ENCODE measurements around the gene OGFOD3. TPM values are rescaled to one million over a fixed set of nuclear protein-coding genes. Genes with fewer than 3 reads are reported as not detected.

The OGFOD3 gene
- total RNA-seq, 4 donors from 2014 or later = 13.0 to 28.7 (median 23.2) TPM

DNA sequence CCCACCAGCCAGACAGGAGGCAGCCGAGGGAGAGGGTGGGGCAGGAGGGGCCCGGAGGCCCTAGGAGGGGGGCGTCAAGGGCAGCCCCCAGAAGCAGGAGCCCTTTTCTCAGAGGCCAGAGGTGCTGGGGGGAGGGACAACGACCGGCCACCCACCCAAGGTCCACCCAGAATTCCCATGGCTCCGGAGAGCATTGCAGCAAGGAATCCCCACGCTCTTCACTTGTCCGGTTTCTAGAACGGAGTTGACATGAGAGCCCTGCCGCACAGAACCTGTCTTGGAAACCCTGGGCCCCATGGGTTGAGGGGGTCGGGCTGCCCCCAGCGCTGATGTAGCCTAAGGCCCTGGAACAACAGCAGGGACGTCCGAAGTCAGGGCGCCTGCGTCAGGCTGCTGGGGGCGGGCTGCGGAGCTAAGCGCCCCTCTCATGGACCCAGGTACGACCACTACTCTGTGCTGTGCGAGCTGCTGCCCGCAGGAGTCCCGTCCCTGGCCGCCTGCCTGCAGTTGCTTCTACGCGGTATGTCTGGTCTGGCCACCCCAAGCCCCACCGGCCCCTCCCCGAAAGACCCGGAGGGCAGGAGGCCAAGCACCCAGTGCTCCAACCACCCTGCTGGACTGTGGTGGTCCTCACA is 20.9 kb upstream of the OGFOD3 start:
- intact Hi-C loops (cut with DNase I; ENCODE audit: low total_unique reads) = no loop called here
- no peak overlapping the region for H3K4me3 ChIP-seq (ENCODE audit: low read depth, poor library complexity, severe bottlenecking)
- DNase-seq (ENCODE audit: low spot score in 2 of 2) = no peak
- TF ChIP-seq POLR2A (IDR thresholded peaks at IDR 0.05) = no peak
- TF ChIP-seq, protein P1, sequence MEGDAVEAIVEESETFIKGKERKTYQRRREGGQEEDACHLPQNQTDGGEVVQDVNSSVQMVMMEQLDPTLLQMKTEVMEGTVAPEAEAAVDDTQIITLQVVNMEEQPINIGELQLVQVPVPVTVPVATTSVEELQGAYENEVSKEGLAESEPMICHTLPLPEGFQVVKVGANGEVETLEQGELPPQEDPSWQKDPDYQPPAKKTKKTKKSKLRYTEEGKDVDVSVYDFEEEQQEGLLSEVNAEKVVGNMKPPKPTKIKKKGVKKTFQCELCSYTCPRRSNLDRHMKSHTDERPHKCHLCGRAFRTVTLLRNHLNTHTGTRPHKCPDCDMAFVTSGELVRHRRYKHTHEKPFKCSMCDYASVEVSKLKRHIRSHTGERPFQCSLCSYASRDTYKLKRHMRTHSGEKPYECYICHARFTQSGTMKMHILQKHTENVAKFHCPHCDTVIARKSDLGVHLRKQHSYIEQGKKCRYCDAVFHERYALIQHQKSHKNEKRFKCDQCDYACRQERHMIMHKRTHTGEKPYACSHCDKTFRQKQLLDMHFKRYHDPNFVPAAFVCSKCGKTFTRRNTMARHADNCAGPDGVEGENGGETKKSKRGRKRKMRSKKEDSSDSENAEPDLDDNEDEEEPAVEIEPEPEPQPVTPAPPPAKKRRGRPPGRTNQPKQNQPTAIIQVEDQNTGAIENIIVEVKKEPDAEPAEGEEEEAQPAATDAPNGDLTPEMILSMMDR (IDR thresholded peaks at IDR 0.05) = no peak
- 85 to 94% methylated on average over 20 to 27 of the region's 29 CpGs for WGBS, 2 donors

DNA sequence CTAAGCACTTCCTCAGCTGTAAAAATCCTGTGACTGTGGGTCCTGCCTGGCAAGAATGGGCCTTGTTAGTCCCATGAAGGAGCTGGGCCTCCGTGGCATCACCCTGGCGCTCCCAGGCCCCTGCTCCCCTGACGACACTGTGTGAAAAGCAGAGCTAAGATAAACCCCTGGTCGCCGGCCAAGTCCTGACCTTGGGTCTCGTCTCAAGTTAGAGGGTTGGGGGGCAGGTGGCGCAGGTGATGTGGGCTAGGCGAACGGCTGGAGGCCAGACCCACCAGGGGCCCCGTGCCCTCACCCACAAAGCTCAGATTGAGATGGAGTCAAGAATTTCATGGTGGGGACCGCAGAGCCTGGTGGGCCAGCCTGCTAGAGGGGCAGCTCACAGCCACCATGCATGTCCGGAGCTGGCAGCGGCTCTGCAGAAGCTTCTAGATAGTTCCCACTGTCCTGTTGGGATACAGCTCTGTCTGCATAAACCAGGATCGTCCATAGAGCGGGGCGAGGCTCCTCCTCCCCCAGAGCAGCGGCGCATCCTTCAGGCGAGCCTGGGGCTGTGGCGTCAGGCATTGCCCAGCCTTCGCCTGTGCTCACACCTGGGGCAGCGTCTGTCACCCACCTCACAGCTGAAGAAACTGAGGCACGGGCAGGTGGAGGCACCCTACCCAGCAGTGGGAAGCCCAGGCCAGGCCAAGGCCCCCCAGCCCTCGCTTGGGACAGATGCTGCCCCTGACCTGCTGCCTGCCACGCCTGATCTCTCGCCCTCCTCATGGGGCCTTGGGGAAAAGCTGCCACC is 20.2 kb upstream of the OGFOD3 start:
- WGBS, 2 donors = 80 to 86% methylated on average over 10 to 17 of the region's 26 CpGs
- DNase-seq (ENCODE audit: low spot score in 2 of 2) = no peak
- TF ChIP-seq, protein P1 (IDR thresholded peaks at IDR 0.05) = no peak
- TF ChIP-seq POLR2A (IDR thresholded peaks at IDR 0.05) = no peak
- no peak overlapping the region for H3K4me3 ChIP-seq (ENCODE audit: low read depth, poor library complexity, severe bottlenecking)
- intact Hi-C loops (cut with DNase I; ENCODE audit: low total_unique reads) = no loop called here

DNA sequence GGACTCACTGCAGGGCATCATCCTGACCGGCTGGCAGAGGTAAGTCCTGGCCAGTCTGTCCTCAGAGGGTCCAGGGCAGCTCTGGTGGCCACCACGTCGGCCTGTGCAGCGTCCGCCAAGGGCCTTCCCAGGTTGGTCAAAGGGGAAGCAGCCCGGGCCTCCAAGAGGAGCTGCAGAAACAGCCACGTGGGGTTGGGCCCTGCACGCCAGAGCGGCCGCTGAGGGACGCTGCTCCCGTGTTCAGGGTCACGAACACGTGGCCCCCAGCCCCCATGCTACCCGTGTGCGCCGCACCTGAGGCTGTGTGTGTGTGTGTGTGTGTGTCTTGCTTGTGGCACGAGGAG is 18.9 kb upstream of the OGFOD3 start:
- intact Hi-C loops (cut with DNase I; ENCODE audit: low total_unique reads) = no loop called here
- DNase-seq (ENCODE audit: low spot score in 2 of 2) = no peak
- no peak overlapping the region for H3K4me3 ChIP-seq (ENCODE audit: low read depth, poor library complexity, severe bottlenecking)
- no peak for TF ChIP-seq POLR2A (IDR thresholded peaks at IDR 0.05)
- TF ChIP-seq, protein P1 (IDR thresholded peaks at IDR 0.05) = no peak
- 86 to 90% methylated on average over 7 to 18 of the region's 18 CpGs for WGBS, 2 donors

DNA sequence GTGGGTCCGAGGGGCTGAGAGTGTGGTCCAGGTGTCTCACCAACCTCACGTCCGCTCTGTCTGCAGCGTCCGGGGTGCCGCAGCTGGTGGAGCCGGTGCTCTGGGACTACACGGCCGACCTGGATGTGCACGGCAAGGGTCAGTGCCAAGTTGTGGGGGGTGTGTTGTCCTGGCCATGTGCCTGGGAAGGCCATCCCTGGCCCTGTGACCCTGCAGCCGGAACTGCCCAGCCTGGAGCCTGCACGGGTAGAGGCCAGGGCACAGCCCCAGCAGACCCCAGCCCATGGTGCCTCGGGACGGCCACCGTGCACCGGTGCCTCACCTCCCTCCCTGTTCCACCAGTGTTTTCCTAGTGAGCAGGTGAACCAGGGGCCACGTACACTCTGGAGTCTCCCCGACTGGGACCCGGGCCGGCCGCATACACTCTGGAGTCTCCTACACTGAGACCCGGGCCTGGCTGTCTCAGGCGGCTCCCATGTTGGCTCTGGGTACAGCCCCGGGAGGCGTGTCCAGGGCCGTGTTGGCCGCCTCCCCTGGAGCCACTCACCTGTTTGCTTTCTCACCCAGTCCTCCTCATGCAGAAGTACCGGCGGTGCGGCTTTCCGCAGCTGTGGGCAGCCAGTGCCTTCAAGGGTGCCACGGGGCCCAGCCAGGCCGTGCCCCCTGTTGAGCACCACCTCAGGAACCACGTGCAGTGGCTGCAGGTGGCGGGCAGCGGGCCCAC is 18.4 kb upstream of the OGFOD3 start:
- WGBS, 2 donors = 85 to 87% methylated on average over 32 to 36 of the region's 36 CpGs

More for the DNA sequence above, 18.4 kb upstream of the OGFOD3 start:
- no peak for DNase-seq (ENCODE audit: low spot score in 2 of 2)
- TF ChIP-seq, protein P1 (IDR thresholded peaks at IDR 0.05) = no peak
- no peak for TF ChIP-seq POLR2A (IDR thresholded peaks at IDR 0.05)
- intact Hi-C loops (cut with DNase I; ENCODE audit: low total_unique reads) = no loop called here
- no peak overlapping the region for H3K4me3 ChIP-seq (ENCODE audit: low read depth, poor library complexity, severe bottlenecking)
